Subcutaneous abdominal adipose tissue (tissue), 5 donors: ENCODE data around the gene UBL7.

Experiments used
- H3K27ac ChIP-seq: one replicate; pipeline ENCODE4 v1.7.0; 2013; ENCODE audit warnings: low read depth, mild to moderate bottlenecking, inconsistent platforms, low read length, moderate library complexity
- H3K27me3 ChIP-seq, 5 donors: one replicate each; pipeline ENCODE4 v1.7.0; 2013; ENCODE audit warnings: low read length in 5 of 5, inconsistent platforms in 1 of 5; ENCODE audit not compliant: control insufficient read depth in 5 of 5, insufficient read depth in 4 of 5
- H3K36me3 ChIP-seq, 5 donors: one replicate each; pipeline ENCODE4 v1.7.0; 2013; ENCODE audit warnings: low read length in 5 of 5; ENCODE audit not compliant: control insufficient read depth in 5 of 5, insufficient read depth in 5 of 5
- H3K4me1 ChIP-seq, 5 donors: one replicate each; pipeline ENCODE4 v1.7.0; 2013; ENCODE audit warnings: low read length in 5 of 5, mild to moderate bottlenecking in 3 of 5, moderate library complexity in 1 of 5; ENCODE audit not compliant: control insufficient read depth in 5 of 5, insufficient read depth in 5 of 5
- H3K4me3 ChIP-seq, 5 donors: one replicate each; pipeline ENCODE4 v1.7.0; 2013; ENCODE audit warnings: low read length in 5 of 5, low read depth in 1 of 5
- H3K9ac ChIP-seq, 5 donors: one replicate each; pipeline ENCODE4 v1.7.0; 2013; ENCODE audit warnings: low read length in 5 of 5, mild to moderate bottlenecking in 4 of 5, moderate library complexity in 3 of 5
- H3K9me3 ChIP-seq, 5 donors: one replicate each; pipeline ENCODE4 v1.7.0; 2013; ENCODE audit warnings: low read length in 5 of 5; ENCODE audit not compliant: control insufficient read depth in 5 of 5
- donor health status: healthy.
- donor health status: healthy.
- donor health status: healthy.
- donor health status: healthy.
- donor health status: healthy.

UBL7 gene

GRCh38 chr15:74419432-74419831 is 41.5 kb downstream of the UBL7 start:
- Histone ChIP-seq H3K9me3 (no peaks in the 10 kb centered on the region), H3K27me3 (no peaks in the 10 kb centered on the region), H3K27ac (no peak overlapping the region), H3K4me1 (peaks cover 0 to 27% (median 19%) of the 10 kb centered on the region in 5 donors), H3K36me3 (peaks cover 0 to 3% (median 0%) of the 10 kb centered on the region in 5 donors), H3K9ac (no peak overlapping the region), H3K4me3 (no peak overlapping the region)

DNA sequence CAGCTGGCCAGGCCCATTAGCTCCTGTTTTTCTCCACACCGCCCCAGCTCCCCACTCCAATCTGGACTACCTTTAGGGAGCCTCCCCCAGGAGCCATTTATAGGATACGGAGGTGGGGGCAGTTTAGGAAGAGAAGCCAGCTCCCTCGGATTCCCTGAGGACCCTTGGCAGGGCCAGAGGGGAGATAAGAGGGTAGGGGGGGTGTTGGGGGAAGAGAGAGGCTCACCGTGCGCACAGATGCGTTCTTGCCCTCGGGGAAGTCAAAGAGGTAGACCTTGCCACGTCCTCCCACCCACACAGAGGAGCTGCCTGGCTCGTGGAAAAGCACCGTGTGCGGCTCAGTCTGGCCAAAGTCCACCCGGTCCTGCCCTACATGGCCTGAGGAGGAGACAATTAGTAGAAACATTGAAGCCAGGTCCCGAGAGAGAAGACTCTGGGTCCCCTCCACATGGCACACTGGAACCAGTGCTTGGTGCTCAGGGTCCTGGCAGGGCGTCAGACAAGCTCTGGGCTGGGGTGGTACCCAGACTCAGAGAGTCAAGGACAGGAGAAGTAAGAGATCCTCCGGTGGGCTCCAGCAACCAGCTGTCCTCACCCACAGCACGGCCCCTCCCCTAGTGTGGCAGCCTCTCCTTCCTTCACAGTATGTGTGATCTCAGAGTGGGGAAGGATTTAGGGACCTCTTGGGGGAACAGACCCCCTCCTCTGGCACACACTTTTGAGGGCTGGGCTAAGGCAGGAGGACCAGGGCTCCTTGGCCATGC is 42.2 kb downstream of the UBL7 start:
- H3K4me3 ChIP-seq = no peak overlapping the region
- H3K27ac ChIP-seq = no peak overlapping the region
- H3K4me1 ChIP-seq = peaks cover 0 to 27% (median 19%) of the 10 kb centered on the region in 5 donors
- no peaks in the 10 kb centered on the region for H3K9me3 ChIP-seq
- no peak overlapping the region for H3K9ac ChIP-seq
- H3K36me3 ChIP-seq = peaks cover 0 to 3% (median 0%) of the 10 kb centered on the region in 5 donors
- no peaks in the 10 kb centered on the region for H3K27me3 ChIP-seq

GRCh38 chr15:74417670-74418069 is 43.3 kb downstream of the UBL7 start:
- H3K27ac ChIP-seq = no peak overlapping the region
- H3K9ac ChIP-seq = no peak overlapping the region

DNA sequence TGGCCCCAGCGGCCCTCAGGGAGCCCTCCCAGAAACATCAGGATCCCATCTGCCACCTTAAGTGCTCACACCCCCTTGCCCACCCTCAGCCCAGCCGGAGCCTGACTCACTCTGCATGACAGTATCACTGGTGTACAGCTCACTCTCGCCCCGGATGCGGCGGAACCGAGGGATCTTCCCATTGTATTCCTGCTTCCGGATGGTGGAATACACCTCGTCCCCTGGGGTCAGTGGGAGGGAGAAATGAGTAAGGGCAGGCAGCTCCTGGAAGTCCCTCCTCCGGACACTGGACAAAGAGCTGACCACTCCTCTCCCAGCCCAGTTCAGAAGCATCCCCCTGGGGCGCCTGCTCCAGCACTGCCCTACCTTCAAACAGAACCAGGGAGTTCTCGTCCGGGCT is 43.7 kb downstream of the UBL7 start:
- Histone ChIP-seq H3K9me3 (no peaks in the 10 kb centered on the region), H3K9ac (no peak overlapping the region), H3K27me3 (no peaks in the 10 kb centered on the region), H3K36me3 (peaks cover 0 to 3% (median 0%) of the 10 kb centered on the region in 5 donors), H3K4me1 (peaks cover 0 to 16% (median 14%) of the 10 kb centered on the region in 5 donors), H3K27ac (no peak overlapping the region), H3K4me3 (no peak overlapping the region)

More at GRCh38 chr15:74417670-74418069, 43.3 kb downstream of the UBL7 start:
- Histone ChIP-seq H3K27me3 (no peaks in the 10 kb centered on the region), H3K4me1 (peaks cover 0 to 19% (median 18%) of the 10 kb centered on the region in 5 donors), H3K4me3 (no peak overlapping the region), H3K36me3 (peaks cover 0 to 3% (median 0%) of the 10 kb centered on the region in 5 donors), H3K9me3 (no peaks in the 10 kb centered on the region)

- peaks cover 0 to 15% (median 10%) of the 10 kb centered on the region in 5 donors for H3K4me1 ChIP-seq
- H3K27ac ChIP-seq = no peak overlapping the region
Measured at GRCh38 chr15:74415966-74416916, 44.7 kb downstream of the UBL7 start.

GRCh38 chr15:74414603-74415338 is 46.2 kb downstream of the UBL7 start:
- H3K4me3 ChIP-seq = no peak overlapping the region
- H3K36me3 ChIP-seq = peaks cover 0 to 9% (median 0%) of the 10 kb centered on the region in 5 donors
- H3K9ac ChIP-seq = no peak overlapping the region

More at GRCh38 chr15:74415966-74416916, 44.7 kb downstream of the UBL7 start:
- Histone ChIP-seq H3K9me3 (no peaks in the 10 kb centered on the region), H3K4me3 (no peak overlapping the region), H3K36me3 (peaks cover 0 to 3% (median 0%) of the 10 kb centered on the region in 5 donors), H3K9ac (no peak overlapping the region), H3K27me3 (no peaks in the 10 kb centered on the region)

GRCh38 chr15:74414081-74414580 is 46.8 kb downstream of the UBL7 start:
- H3K27me3 ChIP-seq = no peaks in the 10 kb centered on the region
- H3K9me3 ChIP-seq = no peaks in the 10 kb centered on the region
- H3K4me3 ChIP-seq = no peak overlapping the region
- H3K9ac ChIP-seq = no peak overlapping the region
- H3K27ac ChIP-seq = no peak overlapping the region
- peaks cover 0 to 9% (median 0%) of the 10 kb centered on the region in 5 donors for H3K36me3 ChIP-seq
- H3K4me1 ChIP-seq = peaks cover 0 to 11% (median 3%) of the 10 kb centered on the region in 5 donors

More at GRCh38 chr15:74414603-74415338, 46.2 kb downstream of the UBL7 start:
- H3K27me3 ChIP-seq = no peaks in the 10 kb centered on the region
- H3K27ac ChIP-seq = no peak overlapping the region
- no peaks in the 10 kb centered on the region for H3K9me3 ChIP-seq
- peaks cover 0 to 11% (median 4%) of the 10 kb centered on the region in 5 donors for H3K4me1 ChIP-seq

DNA sequence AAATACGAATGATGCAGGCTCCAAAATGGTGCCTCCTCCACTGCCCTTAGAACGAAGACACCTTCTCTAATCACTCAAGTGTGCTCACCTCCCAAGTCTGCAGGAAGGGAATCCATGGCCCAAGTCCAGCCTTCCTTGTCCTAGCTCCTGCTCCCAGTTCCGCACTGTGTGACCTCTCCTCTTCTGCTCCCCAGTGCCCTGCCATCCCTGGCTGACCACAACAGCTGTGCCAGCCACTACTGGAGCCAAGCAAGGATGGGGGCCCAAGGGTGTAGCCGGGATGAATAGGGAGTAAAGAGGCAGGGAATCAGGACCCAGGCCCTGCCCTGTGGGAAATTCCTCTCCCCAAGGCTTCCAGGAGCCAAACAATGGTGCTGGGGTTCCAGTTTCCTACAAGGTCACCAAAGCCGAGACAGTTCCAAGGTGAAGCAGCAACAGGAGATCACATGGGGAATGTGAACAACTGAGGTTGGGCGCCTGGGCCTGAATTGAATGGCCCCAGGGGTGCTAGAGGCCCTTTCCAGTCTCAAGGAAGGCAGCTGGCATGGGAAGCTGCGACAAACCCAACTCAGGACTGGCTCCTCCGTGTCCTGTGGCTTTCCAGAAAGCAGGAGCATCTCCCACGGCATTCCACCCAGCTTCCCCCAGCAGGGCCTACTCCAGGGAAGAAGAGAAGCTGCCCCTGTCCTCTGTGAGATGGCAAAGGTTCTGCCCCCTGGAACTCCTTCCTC is 47.4 kb downstream of the UBL7 start:
- Histone ChIP-seq H3K27me3 (no peaks in the 10 kb centered on the region), H3K4me1 (peaks cover 0 to 11% (median 3%) of the 10 kb centered on the region in 5 donors), H3K36me3 (peaks cover 0 to 9% (median 0%) of the 10 kb centered on the region in 5 donors), H3K9ac (no peak overlapping the region), H3K4me3 (no peak overlapping the region), H3K9me3 (no peaks in the 10 kb centered on the region), H3K27ac (no peak overlapping the region)

GRCh38 chr15:74412159-74412558 is 48.8 kb downstream of the UBL7 start:
- peaks cover 0 to 3% (median 2%) of the 10 kb centered on the region in 5 donors for H3K4me1 ChIP-seq
- no peak overlapping the region for H3K4me3 ChIP-seq
- no peaks in the 10 kb centered on the region for H3K9me3 ChIP-seq
- H3K27me3 ChIP-seq = peaks cover 0 to 8% (median 0%) of the 10 kb centered on the region in 5 donors
- no peak overlapping the region for H3K27ac ChIP-seq
- H3K36me3 ChIP-seq = peaks cover 0 to 9% (median 0%) of the 10 kb centered on the region in 5 donors
- no peak overlapping the region for H3K9ac ChIP-seq
